H1 (cell line): ENCODE data around the gene NOS1AP. TPM values are rescaled to one million over a fixed set of nuclear protein-coding genes. Genes with fewer than 3 reads are reported as not detected.

Experiments
- CTCF ChIA-PET: fragments of 300-600 bp; sonication (Branson Sonifier 250); formaldehyde crosslinking; loops from one replicate; lab custom pipeline; 2021; ENCODE audit not compliant: partially characterized antibody; lab: Charles Lee
- POLR2A ChIA-PET: fragments of 300-600 bp; sonication (Branson Sonifier 250); formaldehyde crosslinking; loops from one replicate; lab custom pipeline; 2021; ENCODE audit warnings: inconsistent platforms; ENCODE audit not compliant: partially characterized antibody; lab: Charles Lee
- DNase-seq, 2 experiments: peaks; one replicate each; pipeline versions ENCODE4 v3.0.0 to v3.0.0-alpha.2; 2010 to 2022; ENCODE audit warnings: low spot score in 2 of 2, low read depth in 1 of 2, mixed read lengths in 1 of 2
- FAIRE-seq: peaks from 2 replicates; lab custom pipeline; 2011; peaks lifted over from hg19 to GRCh38; lab: Jason Lieb, UNC
- H2AFZ ChIP-seq: 2 replicates; pipeline ENCODE4 v1.8.1; 2012; ENCODE audit warnings: low read length, inconsistent platforms
- H2AK5ac ChIP-seq: 2 replicates; pipeline ENCODE4 v1.6.1; 2013; ENCODE audit warnings: low read depth, low read length
- H2BK120ac ChIP-seq: replicated peaks from 2 replicates; pipeline ENCODE3; 2013; ENCODE audit warnings: low read depth, low read length, inconsistent platforms
- H2BK12ac ChIP-seq: 2 replicates; pipeline ENCODE4 v1.6.1; 2013; ENCODE audit warnings: low read depth, low read length
- H2BK15ac ChIP-seq: 2 replicates; pipeline ENCODE4 v1.6.1; 2013; ENCODE audit warnings: low read length
- H2BK20ac ChIP-seq: 2 replicates; pipeline ENCODE4 v1.6.1; 2013; ENCODE audit warnings: low read length
- H2BK5ac ChIP-seq: 2 replicates; pipeline ENCODE4 v1.6.1; 2013; ENCODE audit warnings: low read depth, low read length
- H3K14ac ChIP-seq: 2 replicates; pipeline ENCODE4 v1.6.1; 2013; ENCODE audit warnings: inconsistent platforms; ENCODE audit not compliant: insufficient read length
- H3K18ac ChIP-seq: 2 replicates; pipeline ENCODE4 v1.6.1; 2013; ENCODE audit warnings: low read length; ENCODE audit errors: extremely low read depth
- H3K23ac ChIP-seq: 2 replicates; pipeline ENCODE4 v1.6.1; 2013; ENCODE audit warnings: inconsistent platforms; ENCODE audit not compliant: insufficient read length
- H3K23me2 ChIP-seq: 2 replicates; pipeline ENCODE4 v1.6.1; 2013; ENCODE audit warnings: low read depth, low read length
- H3K27ac ChIP-seq: 2 replicates; pipeline ENCODE4 v1.6.1; 2011; ENCODE audit warnings: low read depth, low read length, inconsistent platforms
- H3K27me3 ChIP-seq, 4 experiments: replicated peaks in 1 of 4; 1 replicate in 1 of 4; 2 replicates in 3 of 4; pipeline versions ENCODE4 v1.6.1 to v1.8.1; 2011 to 2013; ENCODE audit warnings: low read length in 3 of 4, mild to moderate bottlenecking in 3 of 4, inconsistent platforms in 2 of 4, mixed read lengths in 2 of 4, moderate library complexity in 1 of 4; ENCODE audit not compliant: control insufficient read depth in 3 of 4, insufficient read depth in 3 of 4; ENCODE audit errors: extremely low read depth in 1 of 4
- H3K36me3 ChIP-seq, 4 experiments: 2 replicates each; pipeline versions ENCODE4 v1.6.1 to v1.8.1; 2011 to 2013; ENCODE audit warnings: mild to moderate bottlenecking in 4 of 4, low read length in 3 of 4, moderate library complexity in 2 of 4, control low read depth in 1 of 4, inconsistent platforms in 1 of 4; ENCODE audit not compliant: insufficient read depth in 4 of 4, control insufficient read depth in 2 of 4
- H3K4ac ChIP-seq: replicated peaks from 2 replicates; pipeline ENCODE3; 2013; ENCODE audit warnings: low read length, low read depth, mixed read lengths, inconsistent platforms; ENCODE audit not compliant: insufficient read length
- H3K4me1 ChIP-seq, 4 experiments: replicated peaks in 1 of 4; 1 replicate in 1 of 4; 2 replicates in 3 of 4; pipeline versions ENCODE4 v1.6.1 to v1.8.1; 2011 to 2013; ENCODE audit warnings: low read length in 3 of 4, inconsistent platforms in 2 of 4, mixed read lengths in 1 of 4; ENCODE audit not compliant: insufficient read depth in 4 of 4, control insufficient read depth in 3 of 4
- H3K4me2 ChIP-seq, 2 experiments: 2 replicates each; pipeline versions ENCODE4 v1.6.1 to v1.8.1; 2011 to 2013; ENCODE audit warnings: low read depth in 2 of 2, low read length in 2 of 2, control low read depth in 1 of 2, inconsistent platforms in 1 of 2, mild to moderate bottlenecking in 1 of 2; ENCODE audit not compliant: insufficient read depth in 1 of 2
- H3K4me3 ChIP-seq, 4 experiments: fragments of 200-600, 300-600 bp in 1 of 4; sonication (generic), shearing (Covaris generic), sonication (Bioruptor Twin) in 1 of 4; 2 replicates each; pipeline versions ENCODE4 v1.5.1 to v1.8.1; 2011 to 2016; ENCODE audit warnings: low read length in 4 of 4, low read depth in 3 of 4, control low read depth in 2 of 4, inconsistent platforms in 2 of 4, mild to moderate bottlenecking in 2 of 4, mixed read lengths in 1 of 4, moderate library complexity in 1 of 4; ENCODE audit not compliant: insufficient read depth in 2 of 4; ENCODE audit errors: extremely low read depth in 1 of 4
- H3K56ac ChIP-seq: replicated peaks from 2 replicates; pipeline ENCODE3; 2013; ENCODE audit warnings: low read depth, mild to moderate bottlenecking, mixed read lengths, low read length, inconsistent platforms; ENCODE audit not compliant: insufficient read length
- H3K79me1 ChIP-seq: 2 replicates; pipeline ENCODE4 v1.6.1; 2013; ENCODE audit warnings: low read depth, low read length, control low read depth
- H3K79me2 ChIP-seq, 2 experiments: 2 replicates each; pipeline versions ENCODE4 v1.6.1 to v1.8.1; 2012 to 2013; ENCODE audit warnings: low read length in 2 of 2, mild to moderate bottlenecking in 2 of 2, inconsistent platforms in 1 of 2; ENCODE audit not compliant: insufficient read depth in 2 of 2, control insufficient read depth in 1 of 2
- H3K9ac ChIP-seq, 4 experiments: replicated peaks in 1 of 4; 1 replicate in 1 of 4; 2 replicates in 3 of 4; pipeline versions ENCODE4 v1.6.1 to v1.8.1; 2011 to 2013; ENCODE audit warnings: low read depth in 3 of 4, low read length in 3 of 4, control low read depth in 2 of 4, mild to moderate bottlenecking in 2 of 4, moderate library complexity in 2 of 4, inconsistent platforms in 1 of 4; ENCODE audit errors: extremely low read depth in 1 of 4
- H3K9me3 ChIP-seq, 2 experiments: 2 replicates each; pipeline versions ENCODE4 v1.6.1 to v1.8.1; 2012 to 2013; ENCODE audit warnings: mild to moderate bottlenecking in 2 of 2, moderate library complexity in 2 of 2, control low read depth in 1 of 2, inconsistent platforms in 1 of 2, low read depth in 1 of 2, low read length in 1 of 2, mixed read lengths in 1 of 2; ENCODE audit not compliant: insufficient read depth in 2 of 2
- H4K20me1 ChIP-seq, 2 experiments: replicated peaks in 1 of 2; 2 replicates each; pipeline versions ENCODE3 to v1.8.1; 2011 to 2013; ENCODE audit warnings: inconsistent platforms in 2 of 2, low read length in 2 of 2, mild to moderate bottlenecking in 1 of 2; ENCODE audit not compliant: insufficient read depth in 2 of 2, control insufficient read depth in 1 of 2
- H4K5ac ChIP-seq: 2 replicates; pipeline ENCODE4 v1.6.1; 2013; ENCODE audit warnings: low read length, low read depth, mixed read lengths, inconsistent platforms; ENCODE audit not compliant: insufficient read length
- H4K8ac ChIP-seq: 2 replicates; pipeline ENCODE4 v1.8.0; 2013; ENCODE audit warnings: mild to moderate bottlenecking, moderate library complexity, low read length, inconsistent platforms; ENCODE audit not compliant: insufficient read depth; ENCODE audit errors: extremely low read depth
- H4K91ac ChIP-seq: replicated peaks from 2 replicates; pipeline ENCODE3; 2013; ENCODE audit warnings: low read length, mixed read lengths, inconsistent platforms; ENCODE audit not compliant: insufficient read length
- JUN ChIP-seq: IDR thresholded peaks from 2 replicates; pipeline ENCODE4 v1.6.1; 2011; ENCODE audit warnings: low read depth, mild to moderate bottlenecking, improper control_type of control experiment, low read length
- RAD21 ChIP-seq, 2 experiments: IDR thresholded peaks in 1 of 2; conservative IDR thresholded peaks in 1 of 2; 2 replicates each; pipeline ENCODE4 v1.6.1; 2011; ENCODE audit warnings: low read depth in 2 of 2, low read length in 2 of 2, improper control_type of control experiment in 1 of 2, inconsistent platforms in 1 of 2, mild to moderate bottlenecking in 1 of 2, moderate library complexity in 1 of 2
- RBBP5 ChIP-seq: IDR thresholded peaks from 2 replicates; pipeline ENCODE4 v1.7.1; 2012; ENCODE audit warnings: low read depth, mild to moderate bottlenecking, inconsistent platforms, low read length, moderate library complexity, borderline replicate concordance
- WGBS, 2 experiments: shearing (Covaris generic) in 1 of 2; methylation state at CpG; one replicate each; pipeline versions ENCODE4 v1.1.6 to v1.1.7; 2013 to 2015; ENCODE audit warnings: low lambda C conversion rate in 2 of 2, mixed read lengths in 2 of 2, inconsistent platforms in 1 of 2, low coverage in 1 of 2, missing lambda C conversion rate in 1 of 2; ENCODE audit not compliant: insufficient replicate concordance in 2 of 2, insufficient coverage in 1 of 2, insufficient read length in 1 of 2; ENCODE audit errors: extremely low coverage in 1 of 2, missing lambda C conversion rate in 1 of 2; 5-methylcytosine and 5-hydroxymethylcytosine counted together
- polyA plus RNA-seq, 7 experiments: library from polyadenylated mRNA; depleted of rRNA in 3 of 7; stranded (reverse) in 5 of 7; unstranded in 2 of 7; fragments of >200 nt in 5 of 7; fragments of 200-250 nt in 2 of 7; gene quantifications; 1 replicate in 5 of 7; 2 replicates in 1 of 7; 4 replicates in 1 of 7; pipeline versions ENCODE4 v1.2.1 to v1.2.3, GENCODE V29; 2011 to 2013; ENCODE audit warnings: missing spikeins in 2 of 7, mixed read lengths in 2 of 7
- total RNA-seq: library from RNA; stranded (reverse); fragmentation: NEBNext Ultra II Directional; extraction: Animal tissue kit (Norgen Biotek cat#: 25700); gene quantifications from 2 replicates; pipeline ENCODE4 v1.2.1, GENCODE V29; 2021

Gene NOS1AP
- total and polyA plus RNA-seq, 2 of the 8 experiments (the other 6 are each of a cell fraction or from before 2014, with no cell fraction given), result 2.4 to 12.1 TPM

GRCh38 chr1:162228586-162228985 is 159.1 kb downstream of the NOS1AP start:
- Histone ChIP-seq H4K20me1 (no peaks in the 10 kb centered on the region), H3K27me3 (0 out of 7 replicates have a peak, but pooled peaks cover 0 to 3% (median 0%) of the 10 kb centered on the region in 4 experiments), H3K4ac (no peak overlapping the region), H3K36me3 (no peaks in the 10 kb centered on the region; a peak in 1 of 8 replicates), H3K9ac (no peak overlapping the region), H3K23me2 (no peaks in the 10 kb centered on the region; the same call in 1 of the 2 replicates), H2BK12ac (no peak overlapping the region; the same call in 1 of the 2 replicates), H3K27ac (no peak overlapping the region), H4K8ac (no peak overlapping the region), H3K79me2 (peaks cover 2 to 30% of the 10 kb centered on the region in 2 experiments; a peak in 3 of 4 replicates), H3K79me1 (no peaks in the 10 kb centered on the region; the same call in none of the 2 replicates), H2BK120ac (no peak overlapping the region), H3K56ac (no peak overlapping the region), H3K9me3 (no peaks in the 10 kb centered on the region), H3K18ac (no peak overlapping the region), H2BK20ac (no peak overlapping the region), H3K23ac (no peak overlapping the region), H2BK5ac (no peak overlapping the region), H2AK5ac (no peak overlapping the region), H4K5ac (no peak overlapping the region), H3K14ac (no peak overlapping the region), H2AFZ (no peak overlapping the region), H2BK15ac (no peak overlapping the region), H3K4me2 (no peak overlapping the region), H4K91ac (no peak overlapping the region), H3K4me3 (no peak overlapping the region), H3K4me1 (peaks cover 0 to 11% (median 5%) of the 10 kb centered on the region in 4 experiments; a peak in 6 of 7 replicates)
- WGBS, 2 experiments, result 85% methylated on average over 5 of the region's 5 CpGs; no CpG with 5 or more reads in 1 of the 2 experiments
- FAIRE-seq (no peak), DNase-seq (no peak)
- CTCF ChIA-PET, result interaction anchor here (0.7 to 1.2 kb wide), 2 partner anchors 16 to 164 kb away, joined by 3 to 5 read pairs; no protein-coding TSS in a partner anchor
- POLR2A ChIA-PET, result interaction anchor here (1.5 to 1.8 kb wide), 2 partner anchors 10 to 15 kb away, joined by 4 to 5 read pairs; no protein-coding TSS in a partner anchor
- TF ChIP-seq RAD21 (IDR thresholded peaks at IDR 0.05 in 1 of 2, conservative IDR thresholded peaks at IDR 0.05 in 1 of 2; ENCODE audit: low read depth in 2 of 2, low read length in 2 of 2) (no peak), JUN (no peak), RBBP5 (no peak)
